Measurements from ENCODE around the gene AP4E1.
"Not testable (repeated sequence)": the region's sequence is repeated elsewhere in the genome, so short reads cannot be mapped to it uniquely, and the experiment has no call there.

AP4E1 gene

DNA sequence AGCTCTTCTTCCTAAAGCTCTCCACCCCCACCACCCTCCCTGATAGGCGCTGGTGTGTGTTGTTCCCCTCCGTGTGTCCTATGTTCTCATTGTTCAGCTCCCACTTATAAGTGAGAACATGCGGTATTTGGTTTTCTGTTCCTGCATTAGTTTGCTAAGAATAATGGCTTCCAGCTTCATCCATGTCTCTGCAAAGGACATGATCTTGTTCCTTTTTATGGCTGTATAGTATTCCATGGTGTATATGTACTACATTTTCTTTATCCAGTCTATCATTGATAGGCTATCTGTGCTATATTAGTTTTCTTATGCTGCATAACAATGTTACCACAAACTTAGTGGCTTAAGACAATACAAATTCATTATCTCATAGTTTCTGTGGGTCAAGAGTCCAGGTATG, 42.3 kb downstream of the AP4E1 start:
- DNase-seq (ENCODE audit: low spot score) = not testable (repeated sequence)

DNA sequence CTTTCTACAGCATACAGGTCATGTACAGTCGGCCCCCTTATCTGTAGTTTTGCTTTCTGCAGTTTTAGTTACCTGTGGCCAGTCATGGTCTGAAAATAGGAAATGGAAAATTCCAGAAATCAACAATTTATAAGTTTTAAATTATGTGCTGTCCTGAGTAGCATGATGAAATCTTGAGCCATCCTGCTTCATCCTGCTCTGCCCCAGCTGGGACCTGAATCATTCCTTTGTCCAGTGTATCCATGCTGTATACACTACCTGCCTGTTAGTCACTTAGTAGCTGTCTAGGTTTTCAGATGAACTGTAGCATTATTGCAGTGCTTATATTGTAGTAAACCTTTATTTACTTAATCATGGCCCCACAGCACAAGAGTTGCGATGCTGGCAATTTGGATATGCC, 44.8 kb downstream of the AP4E1 start:
- no peak for DNase-seq (ENCODE audit: low spot score)

DNA sequence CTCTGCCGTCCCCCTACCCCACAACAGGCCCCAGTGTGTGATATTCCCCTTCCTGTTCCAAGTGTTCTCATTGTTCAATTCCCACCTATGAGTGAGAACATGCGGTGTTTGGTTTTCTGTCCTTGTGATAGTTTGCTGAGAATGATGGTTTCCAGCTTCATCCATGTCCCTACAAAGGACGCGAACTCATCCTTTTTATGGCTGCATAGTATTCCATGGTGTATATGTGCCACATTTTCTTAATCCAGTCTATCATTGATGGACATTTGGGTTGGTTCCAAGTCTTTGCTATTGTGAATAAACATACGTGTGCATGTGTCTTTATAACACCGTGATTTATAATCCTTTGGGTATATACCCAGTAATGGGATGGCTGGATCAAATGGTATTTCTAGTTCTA, 46.4 kb downstream of the AP4E1 start:
- not testable (repeated sequence) for DNase-seq (ENCODE audit: low spot score)

DNA sequence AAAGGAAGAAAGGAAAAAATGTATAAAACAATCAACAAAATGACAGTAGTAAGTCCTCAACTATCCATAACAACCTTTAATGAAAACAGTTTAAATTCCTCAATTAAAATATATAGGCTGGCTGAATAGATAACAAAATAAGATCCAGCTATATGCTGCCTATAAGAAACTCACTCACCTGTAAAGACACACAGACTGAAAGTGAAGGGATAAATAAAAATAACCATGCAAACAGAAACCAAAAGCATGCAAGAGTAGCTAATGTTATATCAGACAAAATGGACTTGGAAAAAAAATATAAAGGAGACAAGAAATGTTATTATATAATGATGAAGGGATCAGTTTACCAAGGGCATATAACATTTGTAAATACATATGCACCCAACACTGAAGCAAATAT, 51.2 kb downstream of the AP4E1 start:
- no peak for DNase-seq (ENCODE audit: low spot score)

DNA sequence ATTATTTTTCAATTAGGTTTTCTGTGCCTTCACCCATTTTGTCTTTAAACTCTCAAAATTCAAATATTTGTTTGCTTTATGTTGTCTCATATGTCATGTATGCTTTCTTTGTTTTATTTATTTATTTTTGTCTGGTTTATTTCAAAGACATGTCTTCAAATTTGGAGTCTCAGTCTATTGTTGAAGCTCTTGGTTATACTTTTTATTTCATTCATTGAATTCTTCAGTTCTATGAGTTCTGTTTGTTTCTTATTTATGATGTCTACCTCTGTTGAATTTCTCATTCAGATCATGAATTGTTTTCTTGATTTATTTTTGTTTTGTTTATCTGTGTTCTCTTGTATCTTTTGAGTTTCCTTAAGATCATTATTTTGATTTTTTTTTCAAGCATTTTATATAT, 55.6 kb downstream of the AP4E1 start:
- no peak for DNase-seq (ENCODE audit: low spot score)

GRCh38 chr15:50968353-50968752, 59.9 kb downstream of the AP4E1 start:
- no peak for DNase-seq (ENCODE audit: low spot score)

DNA sequence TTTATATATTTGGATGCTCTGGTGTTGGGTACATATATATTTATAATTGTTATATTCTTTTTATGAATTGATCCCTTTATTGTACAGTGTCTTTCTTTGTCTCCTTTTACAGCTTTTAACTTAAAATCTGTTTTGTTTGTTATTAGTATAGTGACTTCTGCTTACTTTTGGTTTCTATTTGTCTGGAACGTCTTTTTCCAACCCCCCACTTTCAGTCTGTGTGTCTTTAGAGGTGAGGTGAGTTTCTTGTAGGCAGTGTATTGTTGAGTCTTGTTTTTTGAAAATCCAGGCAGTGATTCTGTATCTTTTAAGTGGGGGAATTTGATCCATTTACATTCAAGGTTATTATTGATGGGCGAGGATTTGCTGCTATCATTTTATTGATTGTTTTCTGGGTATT, 62.0 kb downstream of the AP4E1 start:
- no peak for DNase-seq (ENCODE audit: low spot score)

GRCh38 chr15:50971115-50971514, 62.6 kb downstream of the AP4E1 start:
- no peak for DNase-seq (ENCODE audit: low spot score)

- no peak for DNase-seq (ENCODE audit: low spot score)
Measured at GRCh38 chr15:50971542-50971941, 63.1 kb downstream of the AP4E1 start.

DNA sequence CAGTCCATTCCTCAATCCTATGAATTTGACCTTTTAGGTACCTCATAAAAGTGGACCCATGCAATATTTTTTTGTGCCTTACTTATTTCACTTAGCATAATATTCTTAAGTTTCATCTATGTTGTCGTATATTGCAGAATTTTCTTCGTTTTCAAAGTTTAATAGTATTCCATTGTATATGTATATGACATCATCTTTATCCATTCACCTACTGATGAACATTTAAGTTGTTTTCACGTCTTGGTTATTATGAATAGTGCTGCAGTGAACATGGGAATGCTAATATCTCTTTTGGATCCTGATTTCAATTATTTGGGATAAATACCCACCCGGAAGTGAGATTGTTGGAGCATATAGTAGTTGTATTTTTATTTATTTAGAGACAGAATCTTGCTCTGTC, 65.1 kb downstream of the AP4E1 start:
- no peak for DNase-seq (ENCODE audit: low spot score)

- no peak for DNase-seq (ENCODE audit: low spot score)
Measured at GRCh38 chr15:50977162-50977561, 68.7 kb downstream of the AP4E1 start.

DNA sequence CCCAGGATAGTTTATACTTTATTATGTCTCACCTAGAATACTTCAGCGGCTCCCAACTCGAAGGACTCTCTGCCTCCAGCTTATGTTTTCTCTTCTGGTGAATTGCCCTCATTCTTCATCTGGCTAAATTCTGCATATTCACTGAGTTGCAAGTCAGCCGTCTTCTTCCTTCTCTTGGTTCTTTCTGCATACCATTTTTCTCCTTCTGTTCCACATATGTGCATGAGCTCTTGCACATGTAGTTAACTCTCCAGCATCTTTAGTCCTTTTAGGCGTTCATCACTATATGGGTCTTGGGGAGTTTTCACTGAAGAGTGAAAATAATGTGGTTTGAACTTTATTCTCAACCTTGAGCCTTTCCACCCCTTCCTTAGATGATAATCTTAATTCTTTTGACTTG, 70.1 kb downstream of the AP4E1 start:
- DNase-seq (ENCODE audit: low spot score) = no peak

- DNase-seq (ENCODE audit: low spot score) = no peak
Measured at GRCh38 chr15:50979041-50979440, 70.6 kb downstream of the AP4E1 start.

GRCh38 chr15:50993598-50993997, 85.1 kb downstream of the AP4E1 start:
- no peak for DNase-seq (ENCODE audit: low spot score)

DNA sequence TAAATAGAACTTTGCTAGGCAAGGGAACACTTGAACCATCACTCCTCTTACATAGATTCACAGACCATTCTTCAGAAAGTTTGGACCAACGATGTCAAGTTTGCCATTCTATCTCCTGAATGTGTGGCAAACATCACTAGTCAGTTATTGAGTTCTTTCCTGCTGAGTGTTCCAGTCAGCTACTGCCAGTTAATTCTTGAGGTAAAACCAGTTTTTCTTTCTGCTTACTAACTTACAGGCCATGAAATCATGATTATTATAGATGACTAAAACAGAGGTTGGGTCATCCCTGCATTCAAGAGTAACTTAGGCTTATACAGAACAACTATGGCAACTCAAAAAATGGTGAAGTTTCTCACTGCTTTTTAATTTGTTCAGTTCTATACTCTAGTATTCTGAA, 88.2 kb downstream of the AP4E1 start:
- DNase-seq (ENCODE audit: low spot score) = no peak

- no peak for DNase-seq (ENCODE audit: low spot score)
Measured at GRCh38 chr15:50997371-50998051, 89.0 kb downstream of the AP4E1 start.

DNA sequence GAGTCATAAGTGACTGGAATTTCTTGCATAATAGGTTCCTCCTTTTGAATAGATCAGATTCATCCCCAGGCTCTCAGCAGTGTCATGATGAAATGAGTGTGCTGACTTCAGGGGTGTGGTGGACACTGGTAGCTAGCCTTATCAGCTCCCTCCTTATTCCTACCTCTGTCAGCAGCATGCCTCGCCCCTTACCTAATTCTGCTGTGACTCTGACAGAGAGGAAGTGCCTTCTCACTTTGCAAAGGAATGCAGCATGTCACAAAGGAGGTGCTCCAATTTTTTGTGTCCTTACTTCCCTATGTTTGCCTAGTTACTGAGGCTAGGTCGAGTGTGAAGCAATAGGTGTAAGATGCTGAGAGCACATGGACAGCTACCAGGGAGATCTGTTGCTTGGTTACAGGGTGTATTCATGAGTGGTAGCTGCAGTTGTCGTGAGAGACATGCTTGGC, 95.6 kb downstream of the AP4E1 start:
- DNase-seq (ENCODE audit: low spot score) = peak; percentile 7

GRCh38 chr15:51006336-51006985, 98.0 kb downstream of the AP4E1 start:
- DNase-seq (ENCODE audit: low spot score) = no peak

DNA sequence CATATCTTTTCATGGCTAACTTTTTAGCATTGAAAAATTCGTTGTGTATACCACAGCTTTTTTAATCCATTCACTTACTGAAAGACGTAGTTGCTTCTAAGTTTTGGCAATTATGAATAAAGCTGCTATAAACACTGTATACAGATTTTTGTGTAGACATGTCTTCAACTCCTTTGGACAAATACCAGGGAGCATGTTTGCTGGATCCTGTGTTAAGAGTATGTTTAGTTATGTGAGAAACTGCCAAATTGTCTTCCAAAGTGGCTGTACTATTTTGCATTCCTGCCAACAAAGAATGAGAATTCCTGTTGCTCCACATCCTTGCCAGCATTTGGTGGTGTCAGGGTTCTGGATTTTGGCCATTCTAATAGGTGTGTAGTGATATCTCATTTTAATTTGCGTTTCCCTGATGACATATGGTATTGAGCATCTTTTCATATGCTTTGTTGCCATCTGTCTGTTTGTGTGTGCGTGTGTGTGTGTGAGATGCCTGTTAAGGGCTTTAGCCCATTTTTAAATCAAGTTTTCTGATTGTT, 98.7 kb downstream of the AP4E1 start:
- DNase-seq (ENCODE audit: low spot score) = no peak

DNA sequence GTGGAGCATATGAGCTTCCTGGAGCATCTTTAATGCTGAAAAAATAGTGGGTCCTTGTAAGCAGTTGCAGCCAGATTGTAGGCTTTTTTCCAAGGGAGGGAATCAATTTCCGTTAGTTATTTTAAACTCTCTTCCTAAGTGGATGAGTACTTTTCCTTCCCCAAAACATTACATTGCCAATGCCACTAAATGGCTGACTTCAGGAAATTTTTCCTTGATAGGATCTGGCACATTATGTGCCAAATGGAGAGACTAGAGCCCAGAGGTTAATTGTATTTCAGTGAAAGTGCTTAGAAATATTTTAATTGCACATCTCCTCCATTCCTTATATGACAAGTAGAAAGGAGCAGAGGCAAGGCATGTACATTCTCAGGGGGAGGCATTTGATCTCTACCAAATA, 102.7 kb downstream of the AP4E1 start:
- no peak for DNase-seq (ENCODE audit: low spot score)

GRCh38 chr15:51016615-51017014, 108.1 kb downstream of the AP4E1 start:
- no peak for DNase-seq (ENCODE audit: low spot score)

GRCh38 chr15:51022206-51022605, 113.7 kb downstream of the AP4E1 start:
- no peak for DNase-seq (ENCODE audit: low spot score)

DNA sequence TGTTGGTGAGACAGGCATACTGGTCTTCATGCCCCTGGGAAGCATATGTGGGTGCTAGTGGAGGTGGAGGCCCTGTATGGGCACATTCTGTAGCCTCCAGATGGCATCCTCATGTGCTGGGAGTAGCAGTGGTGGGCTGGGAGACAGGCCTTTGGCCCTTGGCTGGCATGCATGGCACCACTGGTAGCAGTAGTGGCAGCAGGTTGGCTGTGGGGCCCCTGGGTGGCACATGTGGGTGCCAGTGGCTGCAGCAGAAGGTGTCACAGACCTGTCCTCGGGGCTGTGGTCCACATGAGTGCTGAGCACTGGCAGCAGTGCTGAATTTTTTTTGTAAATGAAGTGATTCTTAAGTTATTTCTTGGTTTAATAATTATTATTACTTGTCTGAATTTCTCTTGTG, 115.0 kb downstream of the AP4E1 start:
- no peak for DNase-seq (ENCODE audit: low spot score)
